HuH-7.5 (cell line): ENCODE results near the gene C1orf226.

Experiments used
- DNase-seq: peaks from one replicate; pipeline ENCODE4 v3.0.0; 2011; ENCODE audit warnings: low spot score

Gene C1orf226

GRCh38 chr1:162384601-162385279, 3.2 kb downstream of the C1orf226 start:
- no peak for DNase-seq

- DNase-seq: no peak
These were observed 3.7 kb downstream of the C1orf226 start for GRCh38 chr1:162385280-162385623.

GRCh38 chr1:162385702-162386101, 4.2 kb downstream of the C1orf226 start:
- no peak for DNase-seq

GRCh38 chr1:162386292-162387225, 5.0 kb downstream of the C1orf226 start:
- no peak for DNase-seq

GRCh38 chr1:162387226-162388082, 5.9 kb downstream of the C1orf226 start:
- DNase-seq: no peak

- no peak for DNase-seq
These were observed 6.6 kb downstream of the C1orf226 start for GRCh38 chr1:162388083-162388594.

- DNase-seq: no peak
These were observed 7.1 kb downstream of the C1orf226 start for GRCh38 chr1:162388615-162389014.

- DNase-seq: no peak
These were observed 7.7 kb downstream of the C1orf226 start for GRCh38 chr1:162389021-162389818.

- DNase-seq: no peak
These were observed 8.4 kb downstream of the C1orf226 start for GRCh38 chr1:162389971-162390370.

GRCh38 chr1:162390396-162391185, 9.1 kb downstream of the C1orf226 start:
- DNase-seq: no peak

- no peak for DNase-seq
These were observed 10.4 kb downstream of the C1orf226 start for GRCh38 chr1:162391790-162392563.

GRCh38 chr1:162396201-162396906, 14.8 kb downstream of the C1orf226 start:
- DNase-seq: no peak

GRCh38 chr1:162397039-162397448, 15.5 kb downstream of the C1orf226 start:
- no peak for DNase-seq

- no peak for DNase-seq
These were observed 16.5 kb downstream of the C1orf226 start for GRCh38 chr1:162397943-162398560.

GRCh38 chr1:162398999-162399580, 17.6 kb downstream of the C1orf226 start:
- no peak for DNase-seq

- no peak for DNase-seq
These were observed 19.3 kb downstream of the C1orf226 start for GRCh38 chr1:162400790-162401355.

- DNase-seq: no peak
These were observed 23.1 kb downstream of the C1orf226 start for GRCh38 chr1:162404550-162405160.
